Erythroblast (primary cell): Measurements from ENCODE around the gene PRSS3.

Experiments used
- GATA1 ChIP-seq: IDR thresholded peaks from 2 replicates; pipeline ENCODE4 v1.6.1; 2011; ENCODE audit warnings: low read depth, mild to moderate bottlenecking, control low read depth, low read length, moderate library complexity
- POLR2A ChIP-seq: IDR thresholded peaks from 2 replicates; pipeline ENCODE4 v1.6.1; 2011; ENCODE audit warnings: mild to moderate bottlenecking, low read length

- no peak for TF ChIP-seq POLR2A
- no peak for TF ChIP-seq GATA1
Observed at GRCh38 chr9:33785914-33786313, 9.4 kb upstream of the PRSS3 start.
